GM12878 (cell line): ENCODE results near the gene POLR3A. TPM values are rescaled to one million over a fixed set of nuclear protein-coding genes. Genes with fewer than 3 reads are reported as not detected.

Source experiments
- ATAC-seq: fragments of 200-7000 bp; cut with Tn5 transposase; 3 replicates; pipeline ENCODE4 v1.9.1; 2020; ENCODE audit warnings: mild to moderate bottlenecking, moderate library complexity
- BruUV-seq: library from RNA; stranded (reverse); fragments of 400-500 nt; replicated peaks from 2 replicates; lab custom pipeline; 2021; lab: Mats Ljungman, UMichigan
- CTCF ChIA-PET: fragments of 300-600 bp; sonication (Branson Sonifier 250); formaldehyde crosslinking; extraction: SDS; loops from one replicate; lab custom pipeline; 2021; ENCODE audit warnings: inconsistent platforms; lab: Yijun Ruan, JAX
- POLR2A ChIA-PET: fragments of 350-600 bp; formaldehyde crosslinking; extraction: SDS; loops from one replicate; lab custom pipeline; 2021; ENCODE audit warnings: inconsistent platforms; lab: Charles Lee
- RAD21 ChIA-PET: fragments of 300-600 bp; sonication (Branson Sonifier 250); formaldehyde crosslinking; loops from one replicate; lab custom pipeline; 2023; ENCODE audit warnings: antibody characterized with exemption; ENCODE audit not compliant: unreplicated experiment; lab: Charles Lee
- SMC1A ChIA-PET: fragments of 300-600 bp; sonication (Branson Sonifier 250); formaldehyde crosslinking; loops from one replicate; lab custom pipeline; 2023; ENCODE audit not compliant: unreplicated experiment, uncharacterized antibody; lab: Charles Lee
- DNase-seq: peaks from one replicate; pipeline ENCODE4 v3.0.0-alpha.2; 2011; ENCODE audit warnings: low read depth, low spot score
- FAIRE-seq: peaks from 3 replicates; lab custom pipeline; 2011; peaks lifted over from hg19 to GRCh38; lab: Jason Lieb, UNC
- H2AFZ ChIP-seq: 2 replicates; pipeline ENCODE4 v1.6.0; 2011; ENCODE audit warnings: low read depth, low read length, control low read depth; ENCODE audit not compliant: control insufficient read depth
- H3K27ac ChIP-seq: 2 replicates; pipeline ENCODE4 v1.5.1; 2011; ENCODE audit warnings: control low read depth; ENCODE audit not compliant: control insufficient read depth, insufficient read depth
- H3K27me3 ChIP-seq, 2 experiments: replicated peaks in 1 of 2; 2 replicates each; pipeline versions ENCODE4 v1.6.0 to v1.6.1; 2011; ENCODE audit warnings: low read length in 1 of 2; ENCODE audit not compliant: control insufficient read depth in 2 of 2, insufficient read depth in 2 of 2
- H3K36me3 ChIP-seq, 2 experiments: 2 replicates each; pipeline ENCODE4 v1.5.1; 2011; ENCODE audit warnings: low read length in 1 of 2; ENCODE audit not compliant: control insufficient read depth in 2 of 2, insufficient read depth in 2 of 2
- H3K4me1 ChIP-seq: 2 replicates; pipeline ENCODE4 v1.6.1; 2011; ENCODE audit warnings: mild to moderate bottlenecking, low read length, moderate library complexity, mixed read lengths; ENCODE audit not compliant: control insufficient read depth, insufficient read depth
- H3K4me2 ChIP-seq: 2 replicates; pipeline ENCODE4 v1.6.0; 2011; ENCODE audit warnings: control low read depth; ENCODE audit not compliant: control insufficient read depth, insufficient read depth
- H3K4me3 ChIP-seq: fragments of 200-600 bp; sonication (generic); 2 replicates; pipeline ENCODE4 v1.5.1; 2016
- H3K79me2 ChIP-seq: 2 replicates; pipeline ENCODE4 v1.6.0; 2011; ENCODE audit warnings: low read length; ENCODE audit not compliant: control insufficient read depth, insufficient read depth
- H3K9ac ChIP-seq: 2 replicates; pipeline ENCODE4 v1.8.0; 2011; ENCODE audit warnings: low read length, control low read depth, mixed read lengths; ENCODE audit not compliant: control insufficient read depth, insufficient read depth
- H3K9me3 ChIP-seq: replicated peaks from 3 replicates; pipeline ENCODE4 v1.5.1; 2011; ENCODE audit warnings: mild to moderate bottlenecking, low read length; ENCODE audit not compliant: control insufficient read depth, insufficient read depth
- H4K20me1 ChIP-seq: 2 replicates; pipeline ENCODE4 v1.6.0; 2011; ENCODE audit not compliant: control insufficient read depth, insufficient read depth
- CBX5 ChIP-seq: sonication (generic); IDR thresholded peaks from 2 replicates; pipeline ENCODE4 v1.6.1; 2016; ENCODE audit warnings: low read depth, moderate library complexity, mild to moderate bottlenecking, inconsistent platforms
- CEBPB ChIP-seq, 2 experiments: fragments of 150-350 bp in 1 of 2; IDR thresholded peaks; 2 replicates each; pipeline ENCODE4 v1.6.1; 2012 to 2014; ENCODE audit warnings: low read depth in 2 of 2, low read length in 2 of 2, borderline replicate concordance in 1 of 2, inconsistent platforms in 1 of 2
- HDGF ChIP-seq: fragments of 450-650 bp; IDR thresholded peaks from 2 replicates; pipeline ENCODE4 v1.6.1; 2016; ENCODE audit warnings: antibody characterized with exemption
- SRF ChIP-seq, 2 experiments: IDR thresholded peaks; 2 replicates each; pipeline ENCODE4 v1.6.1; 2011; ENCODE audit warnings: low read depth in 2 of 2, low read length in 2 of 2, mild to moderate bottlenecking in 1 of 2, moderate library complexity in 1 of 2
- TAF1 ChIP-seq: IDR thresholded peaks from 2 replicates; pipeline ENCODE4 v1.6.1; 2011; ENCODE audit warnings: mild to moderate bottlenecking, low read depth, low read length, borderline replicate concordance
- TCF12 ChIP-seq: IDR thresholded peaks from 2 replicates; pipeline ENCODE4 v1.6.1; 2011; ENCODE audit warnings: low read depth, mild to moderate bottlenecking, low read length
- ZNF622 ChIP-seq: fragments of 450-650 bp; IDR thresholded peaks from 2 replicates; pipeline ENCODE4 v1.6.1; 2017; ENCODE audit warnings: mild to moderate bottlenecking, inconsistent platforms
- WGBS: methylation state at CpG from one replicate; pipeline ENCODE4 v1.1.6; 2016; ENCODE audit warnings: low lambda C conversion rate; ENCODE audit not compliant: insufficient replicate concordance, insufficient coverage; ENCODE audit errors: missing lambda C conversion rate; 5-methylcytosine and 5-hydroxymethylcytosine counted together
- in situ Hi-C: fragments of 300-500 bp; cut with MboI; formaldehyde crosslinking; loops from 9 replicates; pipeline ENCODE4 v1.14.3; 2018; ENCODE audit warnings: mixed read lengths
- intact Hi-C: fragments of 100-400 bp; cut with micrococcal nuclease; formaldehyde crosslinking; loops from one replicate; pipeline ENCODE4 v1.14.2; 2022; ENCODE audit not compliant: unreplicated experiment
- polyA plus RNA-seq, 11 experiments: library from polyadenylated mRNA; depleted of rRNA in 4 of 11; unstranded in 6 of 11; stranded (reverse) in 5 of 11; fragments of >200 nt; fragmentation: Nextera tagmentation in 4 of 11; fragmentation: Illumina TruSeq in 1 of 11; extraction: Ambion mirVana in 4 of 11; extraction: Trizol in 1 of 11; gene quantifications; 1 replicate in 1 of 11; 2 replicates in 10 of 11; pipeline versions ENCODE4 v1.2.1 to v1.2.3, GENCODE V29; 2011 to 2016; ENCODE audit warnings: inconsistent platforms in 2 of 11, missing spikeins in 2 of 11, low read depth in 1 of 11
- total RNA-seq, 4 experiments: library from RNA; depleted of rRNA in 3 of 4; stranded (reverse); fragments of >200 nt in 3 of 4; fragmentation: Illumina TruSeq in 1 of 4; extraction: Trizol in 1 of 4; gene quantifications; 2 replicates each; pipeline versions ENCODE4 v1.2.1 to v1.2.3, GENCODE V29; 2013 to 2021
- TF ChIP-seq, protein P1 (sequence below): fragments of 450-650 bp; IDR thresholded peaks from 2 replicates; pipeline ENCODE4 v1.6.1; 2017; ENCODE audit warnings: antibody characterized with exemption, mild to moderate bottlenecking, moderate library complexity
- TF ChIP-seq, protein P2 (sequence below): fragments of 450-650 bp; IDR thresholded peaks from 2 replicates; pipeline ENCODE4 v1.6.1; 2017; ENCODE audit warnings: mild to moderate bottlenecking, moderate library complexity
- TF ChIP-seq, protein P3 (sequence below): IDR thresholded peaks from 2 replicates; pipeline ENCODE4 v1.6.1; 2012; ENCODE audit warnings: improper control_type of control experiment, low read depth, low read length; ENCODE audit not compliant: insufficient replicate concordance

POLR3A gene
- total and polyA plus RNA-seq, 10 of the 15 experiments (the other 5 are each of a cell fraction or from before 2014, with no cell fraction given), result 5.4 to 20.4 (median 14.4) TPM

DNA sequence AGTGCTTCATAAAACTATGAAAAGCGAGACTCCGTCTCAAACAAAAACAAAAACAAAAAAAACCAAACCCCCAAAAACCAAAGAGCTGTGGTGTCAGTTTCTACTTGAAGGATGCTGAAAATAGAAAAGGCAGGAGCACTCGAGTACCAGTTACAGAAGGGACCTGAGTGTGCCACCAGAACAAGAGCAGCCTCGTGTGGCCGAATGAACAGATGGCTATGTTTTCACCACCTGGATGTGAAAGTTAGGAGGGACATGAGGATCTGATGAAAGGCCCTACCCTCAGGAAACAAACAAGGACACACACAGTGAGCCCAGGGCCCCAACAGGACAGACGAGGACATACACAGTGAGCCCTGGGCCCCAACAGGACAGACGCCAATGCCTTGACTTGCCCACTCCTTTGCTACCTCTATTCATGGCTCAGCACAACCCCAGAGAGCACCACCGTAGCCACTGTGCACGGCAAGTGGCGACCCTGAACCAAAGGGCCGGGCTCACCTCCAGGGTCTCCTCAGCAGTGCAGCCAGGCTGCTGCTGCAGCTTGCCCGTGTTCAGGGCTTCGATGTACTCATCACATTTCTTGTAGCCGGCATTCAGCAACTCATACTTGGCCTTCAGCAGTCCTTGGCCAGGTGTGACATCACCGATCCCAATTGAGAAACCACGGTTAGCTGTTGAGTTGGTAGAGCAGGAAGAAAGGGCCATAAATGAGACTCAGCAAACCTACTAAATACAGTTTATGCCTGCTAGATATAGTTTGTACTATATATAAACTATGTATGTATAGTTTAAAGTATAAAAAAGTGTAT is 24.9 kb downstream of the POLR3A start:
- H3K9me3 ChIP-seq, result no peaks in the 10 kb centered on the region
- H4K20me1 ChIP-seq, result no peaks in the 10 kb centered on the region
- no peak overlapping the region for H3K4me3 ChIP-seq
- TF ChIP-seq SRF (IDR thresholded peaks at IDR 0.05; ENCODE audit: low read depth in 2 of 2, low read length in 2 of 2) (no peak), HDGF (no peak), TAF1 (no peak), CEBPB (IDR thresholded peaks at IDR 0.05; ENCODE audit: borderline replicate concordance in 1 of 2, low read depth in 2 of 2, low read length in 2 of 2) (no peak), TCF12 (no peak), ZNF622 (no peak), CBX5 (no peak)
- TF ChIP-seq, protein P1, sequence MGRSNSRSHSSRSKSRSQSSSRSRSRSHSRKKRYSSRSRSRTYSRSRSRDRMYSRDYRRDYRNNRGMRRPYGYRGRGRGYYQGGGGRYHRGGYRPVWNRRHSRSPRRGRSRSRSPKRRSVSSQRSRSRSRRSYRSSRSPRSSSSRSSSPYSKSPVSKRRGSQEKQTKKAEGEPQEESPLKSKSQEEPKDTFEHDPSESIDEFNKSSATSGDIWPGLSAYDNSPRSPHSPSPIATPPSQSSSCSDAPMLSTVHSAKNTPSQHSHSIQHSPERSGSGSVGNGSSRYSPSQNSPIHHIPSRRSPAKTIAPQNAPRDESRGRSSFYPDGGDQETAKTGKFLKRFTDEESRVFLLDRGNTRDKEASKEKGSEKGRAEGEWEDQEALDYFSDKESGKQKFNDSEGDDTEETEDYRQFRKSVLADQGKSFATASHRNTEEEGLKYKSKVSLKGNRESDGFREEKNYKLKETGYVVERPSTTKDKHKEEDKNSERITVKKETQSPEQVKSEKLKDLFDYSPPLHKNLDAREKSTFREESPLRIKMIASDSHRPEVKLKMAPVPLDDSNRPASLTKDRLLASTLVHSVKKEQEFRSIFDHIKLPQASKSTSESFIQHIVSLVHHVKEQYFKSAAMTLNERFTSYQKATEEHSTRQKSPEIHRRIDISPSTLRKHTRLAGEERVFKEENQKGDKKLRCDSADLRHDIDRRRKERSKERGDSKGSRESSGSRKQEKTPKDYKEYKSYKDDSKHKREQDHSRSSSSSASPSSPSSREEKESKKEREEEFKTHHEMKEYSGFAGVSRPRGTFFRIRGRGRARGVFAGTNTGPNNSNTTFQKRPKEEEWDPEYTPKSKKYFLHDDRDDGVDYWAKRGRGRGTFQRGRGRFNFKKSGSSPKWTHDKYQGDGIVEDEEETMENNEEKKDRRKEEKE, result no peak
- TF ChIP-seq, protein P2, sequence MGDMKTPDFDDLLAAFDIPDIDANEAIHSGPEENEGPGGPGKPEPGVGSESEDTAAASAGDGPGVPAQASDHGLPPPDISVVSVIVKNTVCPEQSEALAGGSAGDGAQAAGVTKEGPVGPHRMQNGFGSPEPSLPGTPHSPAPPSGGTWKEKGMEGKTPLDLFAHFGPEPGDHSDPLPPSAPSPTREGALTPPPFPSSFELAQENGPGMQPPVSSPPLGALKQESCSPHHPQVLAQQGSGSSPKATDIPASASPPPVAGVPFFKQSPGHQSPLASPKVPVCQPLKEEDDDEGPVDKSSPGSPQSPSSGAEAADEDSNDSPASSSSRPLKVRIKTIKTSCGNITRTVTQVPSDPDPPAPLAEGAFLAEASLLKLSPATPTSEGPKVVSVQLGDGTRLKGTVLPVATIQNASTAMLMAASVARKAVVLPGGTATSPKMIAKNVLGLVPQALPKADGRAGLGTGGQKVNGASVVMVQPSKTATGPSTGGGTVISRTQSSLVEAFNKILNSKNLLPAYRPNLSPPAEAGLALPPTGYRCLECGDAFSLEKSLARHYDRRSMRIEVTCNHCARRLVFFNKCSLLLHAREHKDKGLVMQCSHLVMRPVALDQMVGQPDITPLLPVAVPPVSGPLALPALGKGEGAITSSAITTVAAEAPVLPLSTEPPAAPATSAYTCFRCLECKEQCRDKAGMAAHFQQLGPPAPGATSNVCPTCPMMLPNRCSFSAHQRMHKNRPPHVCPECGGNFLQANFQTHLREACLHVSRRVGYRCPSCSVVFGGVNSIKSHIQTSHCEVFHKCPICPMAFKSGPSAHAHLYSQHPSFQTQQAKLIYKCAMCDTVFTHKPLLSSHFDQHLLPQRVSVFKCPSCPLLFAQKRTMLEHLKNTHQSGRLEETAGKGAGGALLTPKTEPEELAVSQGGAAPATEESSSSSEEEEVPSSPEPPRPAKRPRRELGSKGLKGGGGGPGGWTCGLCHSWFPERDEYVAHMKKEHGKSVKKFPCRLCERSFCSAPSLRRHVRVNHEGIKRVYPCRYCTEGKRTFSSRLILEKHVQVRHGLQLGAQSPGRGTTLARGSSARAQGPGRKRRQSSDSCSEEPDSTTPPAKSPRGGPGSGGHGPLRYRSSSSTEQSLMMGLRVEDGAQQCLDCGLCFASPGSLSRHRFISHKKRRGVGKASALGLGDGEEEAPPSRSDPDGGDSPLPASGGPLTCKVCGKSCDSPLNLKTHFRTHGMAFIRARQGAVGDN, result no peak
- TF ChIP-seq, protein P3, sequence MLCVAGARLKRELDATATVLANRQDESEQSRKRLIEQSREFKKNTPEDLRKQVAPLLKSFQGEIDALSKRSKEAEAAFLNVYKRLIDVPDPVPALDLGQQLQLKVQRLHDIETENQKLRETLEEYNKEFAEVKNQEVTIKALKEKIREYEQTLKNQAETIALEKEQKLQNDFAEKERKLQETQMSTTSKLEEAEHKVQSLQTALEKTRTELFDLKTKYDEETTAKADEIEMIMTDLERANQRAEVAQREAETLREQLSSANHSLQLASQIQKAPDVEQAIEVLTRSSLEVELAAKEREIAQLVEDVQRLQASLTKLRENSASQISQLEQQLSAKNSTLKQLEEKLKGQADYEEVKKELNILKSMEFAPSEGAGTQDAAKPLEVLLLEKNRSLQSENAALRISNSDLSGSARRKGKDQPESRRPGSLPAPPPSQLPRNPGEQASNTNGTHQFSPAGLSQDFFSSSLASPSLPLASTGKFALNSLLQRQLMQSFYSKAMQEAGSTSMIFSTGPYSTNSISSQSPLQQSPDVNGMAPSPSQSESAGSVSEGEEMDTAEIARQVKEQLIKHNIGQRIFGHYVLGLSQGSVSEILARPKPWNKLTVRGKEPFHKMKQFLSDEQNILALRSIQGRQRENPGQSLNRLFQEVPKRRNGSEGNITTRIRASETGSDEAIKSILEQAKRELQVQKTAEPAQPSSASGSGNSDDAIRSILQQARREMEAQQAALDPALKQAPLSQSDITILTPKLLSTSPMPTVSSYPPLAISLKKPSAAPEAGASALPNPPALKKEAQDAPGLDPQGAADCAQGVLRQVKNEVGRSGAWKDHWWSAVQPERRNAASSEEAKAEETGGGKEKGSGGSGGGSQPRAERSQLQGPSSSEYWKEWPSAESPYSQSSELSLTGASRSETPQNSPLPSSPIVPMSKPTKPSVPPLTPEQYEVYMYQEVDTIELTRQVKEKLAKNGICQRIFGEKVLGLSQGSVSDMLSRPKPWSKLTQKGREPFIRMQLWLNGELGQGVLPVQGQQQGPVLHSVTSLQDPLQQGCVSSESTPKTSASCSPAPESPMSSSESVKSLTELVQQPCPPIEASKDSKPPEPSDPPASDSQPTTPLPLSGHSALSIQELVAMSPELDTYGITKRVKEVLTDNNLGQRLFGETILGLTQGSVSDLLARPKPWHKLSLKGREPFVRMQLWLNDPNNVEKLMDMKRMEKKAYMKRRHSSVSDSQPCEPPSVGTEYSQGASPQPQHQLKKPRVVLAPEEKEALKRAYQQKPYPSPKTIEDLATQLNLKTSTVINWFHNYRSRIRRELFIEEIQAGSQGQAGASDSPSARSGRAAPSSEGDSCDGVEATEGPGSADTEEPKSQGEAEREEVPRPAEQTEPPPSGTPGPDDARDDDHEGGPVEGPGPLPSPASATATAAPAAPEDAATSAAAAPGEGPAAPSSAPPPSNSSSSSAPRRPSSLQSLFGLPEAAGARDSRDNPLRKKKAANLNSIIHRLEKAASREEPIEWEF, result no peak
- no peaks in the 10 kb centered on the region for H3K27me3 ChIP-seq
- no peaks in the 10 kb centered on the region for H3K4me1 ChIP-seq
- no peak overlapping the region for H3K4me2 ChIP-seq
- FAIRE-seq, result no peak
- H3K36me3 ChIP-seq, result peaks cover 15 to 27% of the 10 kb centered on the region in 2 experiments
- H3K27ac ChIP-seq, result no peak overlapping the region
- no peak for ATAC-seq
- 92% methylated on average over 16 of the region's 16 CpGs for WGBS
- ChIA-PET RAD21 (no interaction called here), POLR2A (no interaction called here), SMC1A (no interaction called here), CTCF (no interaction called here)
- H3K79me2 ChIP-seq, result no peaks in the 10 kb centered on the region
- no TSS peak for BruUV-seq
- no peak overlapping the region for H2AFZ ChIP-seq
- no peak overlapping the region for H3K9ac ChIP-seq
- intact Hi-C loops, result no loop called here
- in situ Hi-C loops, result no loop called here
- DNase-seq, result no peak
